A673 (cell line): ENCODE measurements around the gene TMEM236. TPM values are rescaled to one million over a fixed set of nuclear protein-coding genes. Genes with fewer than 3 reads are reported as not detected.

Source experiments
- BruUV-seq: library from RNA; stranded (reverse); fragments of 400-500 nt; replicated peaks from 2 replicates; lab custom pipeline; 2021; lab: Mats Ljungman, UMichigan
- CTCF ChIA-PET: fragments of 300-600 bp; sonication (Branson Sonifier 250); formaldehyde crosslinking; loops from one replicate; lab custom pipeline; 2022; ENCODE audit warnings: antibody characterized with exemption; lab: Charles Lee
- POLR2A ChIA-PET: fragments of 300-600 bp; sonication (Branson Sonifier 250); formaldehyde crosslinking; loops from one replicate; lab custom pipeline; 2022; ENCODE audit warnings: antibody characterized with exemption; ENCODE audit not compliant: low non-redundant PET; lab: Charles Lee
- DNase-seq: peaks from one replicate; pipeline ENCODE4 v3.0.0-alpha.2; 2015; ENCODE audit warnings: low spot score
- H3K27ac ChIP-seq: fragments of 200-600 bp; sonication (generic); 2 replicates; pipeline ENCODE4 v1.5.1; 2016; ENCODE audit warnings: mixed run types, low read depth, mild to moderate bottlenecking, mixed read lengths, antibody characterized with exemption, low read length; ENCODE audit not compliant: poor library complexity, severe bottlenecking
- H3K27me3 ChIP-seq: fragments of 200-600 bp; sonication (generic); replicated peaks from 2 replicates; pipeline ENCODE4 v1.6.1; 2017; ENCODE audit warnings: mixed run types, low read depth, mild to moderate bottlenecking, mixed read lengths, antibody characterized with exemption, low read length; ENCODE audit not compliant: insufficient read depth, poor library complexity
- H3K36me3 ChIP-seq: fragments of 200-600 bp; sonication (generic); 2 replicates; pipeline ENCODE4 v1.6.1; 2016; ENCODE audit warnings: mixed run types, mild to moderate bottlenecking, mixed read lengths, antibody characterized with exemption, low read length; ENCODE audit not compliant: insufficient read depth, poor library complexity, severe bottlenecking
- H3K4me1 ChIP-seq: fragments of 200-600 bp; sonication (generic); 2 replicates; pipeline ENCODE4 v1.6.1; 2017; ENCODE audit warnings: mixed run types, mild to moderate bottlenecking, mixed read lengths, antibody characterized with exemption, low read length; ENCODE audit not compliant: insufficient read depth, poor library complexity, severe bottlenecking
- H3K4me3 ChIP-seq: fragments of 200-600 bp; sonication (generic); 2 replicates; pipeline ENCODE4 v1.5.1; 2016; ENCODE audit warnings: low read depth, mixed run types, mild to moderate bottlenecking, mixed read lengths, low read length; ENCODE audit not compliant: poor library complexity, severe bottlenecking
- H3K9me3 ChIP-seq: fragments of 200-600 bp; sonication (generic); 2 replicates; pipeline ENCODE4 v1.6.1; 2016; ENCODE audit warnings: mixed run types, low read depth, mild to moderate bottlenecking, mixed read lengths, antibody characterized with exemption, low read length; ENCODE audit not compliant: poor library complexity, severe bottlenecking
- EZH2 ChIP-seq: fragments of 200-600 bp; sonication (generic); IDR thresholded peaks from 2 replicates; pipeline ENCODE4 v1.6.1; 2017; ENCODE audit warnings: borderline replicate concordance, low read depth, mild to moderate bottlenecking, mixed read lengths, antibody characterized with exemption, low read length; ENCODE audit not compliant: poor library complexity, severe bottlenecking
- intact Hi-C: fragments of 100-400 bp; cut with micrococcal nuclease; formaldehyde crosslinking; loops from one replicate; pipeline ENCODE4 v1.10.0; 2022; ENCODE audit not compliant: unreplicated experiment
- total RNA-seq: library from RNA; stranded (reverse); gene quantifications from 2 replicates; pipeline ENCODE4 v1.2.3, GENCODE V29; 2021
- TF ChIP-seq, protein P1 (sequence below): fragments of 300-800, 200-600 bp; sonication (generic); conservative IDR thresholded peaks from 2 replicates; pipeline ENCODE4 v1.5.1; 2017; ENCODE audit warnings: low read depth, mild to moderate bottlenecking, antibody characterized with exemption, low read length, moderate library complexity, mixed read lengths

Gene TMEM236
- total RNA-seq, 1 experiment from 2014 or later = 0.06 TPM

DNA sequence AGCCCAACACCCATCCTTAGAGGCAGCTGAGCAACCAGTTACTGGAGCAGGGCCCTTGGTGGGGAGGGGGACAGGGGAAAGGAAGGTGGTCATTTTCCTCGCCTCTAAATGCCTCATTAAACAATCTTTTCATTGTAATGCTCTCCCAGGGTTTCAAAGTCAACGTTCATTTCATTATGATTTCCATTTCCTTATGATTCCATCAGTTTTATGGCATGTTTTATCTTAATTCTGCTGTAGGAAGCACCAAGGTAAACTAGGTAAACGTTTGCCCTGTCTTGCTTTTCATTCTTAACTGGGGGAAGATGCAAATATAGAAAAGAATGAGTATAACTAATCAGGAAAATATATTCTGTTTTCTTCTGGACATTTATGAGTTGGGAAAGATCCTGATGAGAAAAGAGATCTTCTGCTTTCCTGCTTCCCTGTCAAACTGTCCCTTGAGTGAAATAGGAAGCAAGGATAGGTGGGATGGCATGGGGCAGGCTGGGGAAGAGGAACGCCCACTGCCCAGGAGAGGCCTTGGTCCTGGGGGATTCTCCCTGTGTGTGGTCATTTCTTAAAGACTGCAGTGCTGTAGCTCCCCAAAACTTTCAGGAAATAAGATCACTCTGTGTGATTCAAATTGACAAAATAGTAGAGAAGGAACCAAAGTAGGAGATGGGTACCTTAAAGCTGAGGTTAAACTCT, 20.5 kb upstream of the TMEM236 start:
- Histone ChIP-seq H3K4me3 (no peak overlapping the region), H3K27me3 (no peaks in the 10 kb centered on the region), H3K27ac (no peak overlapping the region), H3K4me1 (no peaks in the 10 kb centered on the region), H3K36me3 (no peaks in the 10 kb centered on the region), H3K9me3 (no peaks in the 10 kb centered on the region)
- ChIA-PET CTCF (no interaction called here), POLR2A (no interaction called here)
- DNase-seq = no peak
- BruUV-seq = no TSS peak
- TF ChIP-seq EZH2 = no peak
- TF ChIP-seq, protein P1, sequence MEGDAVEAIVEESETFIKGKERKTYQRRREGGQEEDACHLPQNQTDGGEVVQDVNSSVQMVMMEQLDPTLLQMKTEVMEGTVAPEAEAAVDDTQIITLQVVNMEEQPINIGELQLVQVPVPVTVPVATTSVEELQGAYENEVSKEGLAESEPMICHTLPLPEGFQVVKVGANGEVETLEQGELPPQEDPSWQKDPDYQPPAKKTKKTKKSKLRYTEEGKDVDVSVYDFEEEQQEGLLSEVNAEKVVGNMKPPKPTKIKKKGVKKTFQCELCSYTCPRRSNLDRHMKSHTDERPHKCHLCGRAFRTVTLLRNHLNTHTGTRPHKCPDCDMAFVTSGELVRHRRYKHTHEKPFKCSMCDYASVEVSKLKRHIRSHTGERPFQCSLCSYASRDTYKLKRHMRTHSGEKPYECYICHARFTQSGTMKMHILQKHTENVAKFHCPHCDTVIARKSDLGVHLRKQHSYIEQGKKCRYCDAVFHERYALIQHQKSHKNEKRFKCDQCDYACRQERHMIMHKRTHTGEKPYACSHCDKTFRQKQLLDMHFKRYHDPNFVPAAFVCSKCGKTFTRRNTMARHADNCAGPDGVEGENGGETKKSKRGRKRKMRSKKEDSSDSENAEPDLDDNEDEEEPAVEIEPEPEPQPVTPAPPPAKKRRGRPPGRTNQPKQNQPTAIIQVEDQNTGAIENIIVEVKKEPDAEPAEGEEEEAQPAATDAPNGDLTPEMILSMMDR = no peak
- intact Hi-C loops = no loop called here

DNA sequence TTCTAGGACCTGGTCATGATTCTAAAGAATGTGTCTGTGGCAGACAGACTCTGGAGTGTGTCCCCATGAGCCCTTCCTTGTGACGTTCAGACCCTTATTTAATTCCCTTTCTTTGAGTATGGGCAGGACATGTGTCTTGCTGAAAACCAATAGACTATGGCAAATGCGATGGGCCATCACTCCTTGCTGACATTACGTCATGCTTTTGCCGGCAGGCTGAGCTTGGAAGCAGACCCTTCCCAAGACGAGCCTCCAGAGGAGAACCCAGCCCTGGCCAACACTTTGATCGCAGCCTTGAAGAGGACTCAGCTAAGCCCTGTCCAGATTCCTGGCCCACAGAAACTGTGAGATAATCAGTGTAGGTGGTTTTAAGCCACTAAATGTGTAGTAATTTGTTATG, 18.4 kb upstream of the TMEM236 start:
- ChIA-PET CTCF (no interaction called here), POLR2A (interaction anchor here (0.6 kb wide), 1 partner anchor 476 kb away, joined by 4 read pairs; no protein-coding TSS in a partner anchor)
- BruUV-seq = no TSS peak
- TF ChIP-seq, protein P1 = no peak
- no peak for TF ChIP-seq EZH2
- no peaks in the 10 kb centered on the region for H3K4me1 ChIP-seq
- H3K27ac ChIP-seq = no peak overlapping the region
- no peak for DNase-seq
- no peaks in the 10 kb centered on the region for H3K27me3 ChIP-seq
- H3K9me3 ChIP-seq = no peaks in the 10 kb centered on the region
- intact Hi-C loops = no loop called here
- H3K4me3 ChIP-seq = no peak overlapping the region
- no peaks in the 10 kb centered on the region for H3K36me3 ChIP-seq

DNA sequence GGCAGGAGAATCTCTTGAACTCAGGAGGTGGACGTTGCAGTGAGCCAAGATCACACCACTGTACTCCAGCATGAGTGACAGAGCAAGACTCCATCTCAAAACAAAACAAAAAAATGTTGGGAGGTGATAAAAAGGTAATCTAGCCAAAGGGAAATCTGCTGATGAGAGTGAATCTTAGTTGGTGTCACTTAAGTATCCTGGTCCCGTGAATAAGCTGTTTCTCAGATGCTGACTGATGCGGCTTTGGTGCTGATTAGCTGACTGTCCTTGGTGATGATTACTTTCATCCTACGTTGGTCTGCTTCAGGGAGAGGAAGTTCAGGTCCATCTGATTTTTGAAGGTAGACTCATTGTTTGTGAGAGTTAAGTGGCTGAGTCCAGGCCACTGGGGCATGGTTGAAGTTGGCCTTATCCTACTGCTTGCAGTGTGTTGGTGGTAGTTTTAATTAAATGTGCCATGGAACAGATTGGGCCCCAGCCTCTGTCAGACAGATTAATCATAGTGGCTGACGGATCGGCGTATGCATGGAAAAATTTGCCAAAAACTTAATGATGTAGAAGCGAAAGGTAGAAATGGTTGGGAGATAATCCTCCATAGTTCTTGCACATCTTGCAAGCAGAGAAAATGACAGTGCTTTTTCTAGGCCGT, 17.4 kb upstream of the TMEM236 start:
- Histone ChIP-seq H3K27me3 (no peaks in the 10 kb centered on the region), H3K4me1 (no peaks in the 10 kb centered on the region), H3K36me3 (no peaks in the 10 kb centered on the region), H3K4me3 (no peak overlapping the region), H3K27ac (no peak overlapping the region), H3K9me3 (no peaks in the 10 kb centered on the region)
- intact Hi-C loops = no loop called here
- CTCF ChIA-PET = no interaction called here
- POLR2A ChIA-PET = no interaction called here
- BruUV-seq = no TSS peak
- DNase-seq = no peak
- TF ChIP-seq, protein P1 = no peak
- no peak for TF ChIP-seq EZH2
